ENCODE results near the gene IL15.

DNA sequence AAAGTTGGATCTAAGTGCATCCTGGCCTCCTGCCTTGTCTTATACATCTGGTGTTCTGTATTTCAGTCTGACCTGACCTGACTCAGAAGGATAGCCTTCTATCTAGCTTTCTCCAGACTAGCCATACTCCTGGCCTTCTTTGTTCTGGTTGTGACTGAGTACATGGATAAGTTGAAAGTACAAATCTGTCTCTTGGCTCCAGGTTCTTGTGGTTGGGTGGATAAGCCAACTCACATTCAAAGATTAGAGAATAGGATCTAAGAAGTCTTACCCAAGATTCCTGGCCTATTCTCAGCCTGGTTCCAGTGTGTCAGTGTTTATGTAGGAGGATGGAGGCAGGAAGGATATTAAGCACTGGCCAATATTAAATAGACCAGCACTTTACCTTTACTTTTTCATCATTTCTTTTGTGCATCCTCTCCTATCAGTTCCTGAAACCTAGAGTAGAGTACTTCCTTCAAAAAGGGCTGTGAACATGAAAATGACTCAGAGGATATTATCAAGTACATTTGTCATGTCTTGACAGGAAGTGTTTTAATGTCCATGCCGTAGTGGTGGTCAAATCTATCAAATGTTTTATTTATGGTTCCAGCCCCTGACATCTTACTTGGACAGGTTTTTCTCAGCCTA, 123.5 kb downstream of the IL15 start:
- TF ChIP-seq CTCF (conservative IDR thresholded peaks at IDR 0.05; ENCODE audit: low read length) = no peak
- no peak for TF ChIP-seq EZH2phosphoT487 (IDR thresholded peaks at IDR 0.05; ENCODE audit: borderline replicate concordance)

Measured in Loucy (cell line).